ENCODE measurements around the gene RNF182.
"Not testable (repeated sequence)": the region's sequence is repeated elsewhere in the genome, so short reads cannot be mapped to it uniquely, and the experiment has no call there.

RNF182 gene

GRCh38 chr6:13917141-13917540, 7.6 kb upstream of the RNF182 start:
- no peak for DNase-seq (ENCODE audit: low read depth)

- DNase-seq (ENCODE audit: low read depth): no peak
Measured at GRCh38 chr6:13918686-13919250, 6.0 kb upstream of the RNF182 start.

- no peak for DNase-seq (ENCODE audit: low read depth)
Measured at GRCh38 chr6:13919861-13920260, 4.9 kb upstream of the RNF182 start.

GRCh38 chr6:13920552-13920951, 4.2 kb upstream of the RNF182 start:
- DNase-seq (ENCODE audit: low read depth): no peak

- no peak for DNase-seq (ENCODE audit: low read depth)
Measured at GRCh38 chr6:13922750-13923149, 2.0 kb upstream of the RNF182 start.

GRCh38 chr6:13923527-13924145, 1.1 kb upstream of the RNF182 start:
- DNase-seq (ENCODE audit: low read depth): no peak

- no peak for DNase-seq (ENCODE audit: low read depth)
Measured at GRCh38 chr6:13924146-13924948, 405 bp upstream of the RNF182 start.

- no peak for DNase-seq (ENCODE audit: low read depth)
Measured at GRCh38 chr6:13926378-13926777, 1.6 kb downstream of the RNF182 start.

- DNase-seq (ENCODE audit: low read depth): no peak
Measured at GRCh38 chr6:13927203-13927602, 2.5 kb downstream of the RNF182 start.

- no peak for DNase-seq (ENCODE audit: low read depth)
Measured at GRCh38 chr6:13929196-13929595, 4.4 kb downstream of the RNF182 start.

- no peak for DNase-seq (ENCODE audit: low read depth)
Measured at GRCh38 chr6:13931797-13932402, 7.1 kb downstream of the RNF182 start.

- no peak for DNase-seq (ENCODE audit: low read depth)
Measured at GRCh38 chr6:13932785-13933184, 8.0 kb downstream of the RNF182 start.

- no peak for DNase-seq (ENCODE audit: low read depth)
Measured at GRCh38 chr6:13934721-13935120, 10.0 kb downstream of the RNF182 start.

GRCh38 chr6:13935190-13935880, 10.6 kb downstream of the RNF182 start:
- no peak for DNase-seq (ENCODE audit: low read depth)

- DNase-seq (ENCODE audit: low read depth): not testable (repeated sequence)
Measured at GRCh38 chr6:13935881-13936261, 11.1 kb downstream of the RNF182 start.

GRCh38 chr6:13941902-13942301, 17.1 kb downstream of the RNF182 start:
- DNase-seq (ENCODE audit: low read depth): no peak

- no peak for DNase-seq (ENCODE audit: low read depth)
Measured at GRCh38 chr6:13943943-13944342, 19.2 kb downstream of the RNF182 start.

- DNase-seq (ENCODE audit: low read depth): no peak
Measured at GRCh38 chr6:13946506-13946905, 21.8 kb downstream of the RNF182 start.

- no peak for DNase-seq (ENCODE audit: low read depth)
Measured at GRCh38 chr6:13947611-13948178, 22.9 kb downstream of the RNF182 start.

- no peak for DNase-seq (ENCODE audit: low read depth)
Measured at GRCh38 chr6:13952101-13952500, 27.3 kb downstream of the RNF182 start.

GRCh38 chr6:13953061-13953705, 28.4 kb downstream of the RNF182 start:
- DNase-seq (ENCODE audit: low read depth): no peak
